ENCODE measurements around the gene SMARCA2. TPM values are rescaled to one million over a fixed set of nuclear protein-coding genes. Genes with fewer than 3 reads are reported as not detected.
A peak's percentile ranks its signal among the peaks of the same experiment; 100 is the strongest.

SMARCA2 gene
- polyA plus RNA-seq (ENCODE audit: insufficient read length): 82.5 TPM

DNA sequence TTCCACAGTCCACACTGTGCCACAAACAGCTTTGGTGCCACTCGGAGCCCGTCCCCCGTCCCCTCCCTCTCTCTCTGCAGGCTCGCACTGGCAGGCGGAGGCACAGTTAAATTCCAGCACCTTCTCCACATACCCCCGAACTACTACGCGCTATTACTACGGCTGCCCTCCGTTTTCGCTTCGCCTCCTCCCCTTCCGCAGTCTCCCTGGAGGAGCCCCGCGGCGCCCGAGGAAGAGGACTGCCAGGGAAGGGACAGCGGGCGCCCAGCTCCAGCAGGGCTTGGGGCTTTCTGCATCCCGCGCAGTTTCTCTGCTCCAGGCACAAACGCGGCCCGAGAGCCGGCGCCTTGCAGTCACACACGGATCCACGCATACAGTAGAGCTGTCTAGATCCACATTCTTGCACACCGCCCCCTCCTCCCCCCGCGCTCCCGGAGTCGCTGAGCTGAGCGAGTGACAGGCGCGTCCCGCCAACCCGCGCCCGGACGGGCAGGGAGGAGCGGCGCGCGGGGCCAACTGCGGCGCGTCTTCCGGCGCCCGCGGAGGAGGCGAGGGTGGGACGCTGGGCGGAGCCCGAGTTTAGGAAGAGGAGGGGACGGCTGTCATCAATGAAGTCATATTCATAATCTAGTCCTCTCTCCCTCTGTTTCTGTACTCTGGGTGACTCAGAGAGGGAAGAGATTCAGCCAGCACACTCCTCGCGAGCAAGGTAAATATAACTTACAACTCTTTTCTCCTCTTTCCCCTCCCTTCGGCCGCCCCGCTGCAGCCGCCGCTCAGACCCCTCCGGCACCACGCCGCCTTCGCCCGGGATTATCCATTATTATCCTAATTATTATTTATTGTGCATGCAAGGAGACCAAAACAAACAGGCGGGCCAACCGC is at the start of gene SMARCA2:
Gene SMARCA2, plus strand, starts transcription at position 652 of the 885 bp plus-strand sequence. CDS start 13,676 bp downstream, outside the sequence.
- peak; percentile 99 for DNase-seq

GRCh38 chr9:1966725-1967366 is 48.3 kb upstream of the SMARCA2 start:
- DNase-seq: no peak

DNA sequence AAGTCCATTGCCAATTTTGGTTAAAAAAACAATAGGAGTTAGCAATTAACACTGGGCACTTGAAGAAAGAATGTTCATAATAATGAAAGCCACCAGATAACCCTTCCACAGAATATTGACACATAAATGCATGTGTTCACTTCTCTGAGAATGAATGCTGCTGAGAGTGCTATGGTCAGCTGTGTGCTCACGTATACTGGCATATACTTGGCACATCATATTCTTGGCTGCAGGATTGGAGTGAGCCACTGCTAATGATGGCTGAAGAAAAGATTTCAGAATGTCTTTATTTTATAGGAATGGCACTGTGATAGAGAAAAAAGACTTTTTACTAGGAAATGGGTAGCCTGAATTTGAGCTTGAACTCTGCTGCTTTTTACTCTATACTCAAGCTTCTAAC is 46.0 kb upstream of the SMARCA2 start:
- DNase-seq: no peak

DNA sequence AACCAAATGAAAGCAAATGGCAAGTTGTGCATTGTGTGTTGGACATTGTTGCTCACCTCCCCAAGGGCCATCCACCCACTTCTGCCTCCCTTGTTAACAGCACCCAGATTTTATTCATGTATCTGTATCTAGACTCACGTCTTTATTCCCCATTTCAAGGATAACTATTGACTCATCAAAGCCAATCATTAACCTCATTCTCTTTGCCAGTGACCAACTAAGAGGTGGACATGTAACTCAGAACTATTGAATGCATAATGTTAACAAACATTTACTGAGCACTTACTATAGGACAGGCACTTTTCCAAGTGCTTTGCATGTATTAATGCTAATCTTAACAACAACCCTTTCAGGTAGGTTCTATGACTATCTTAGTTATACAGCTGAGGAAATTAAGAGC is 45.2 kb upstream of the SMARCA2 start:
- DNase-seq: no peak

- DNase-seq: no peak
These were observed 42.5 kb upstream of the SMARCA2 start for GRCh38 chr9:1972672-1973071.

- no peak for DNase-seq
These were observed 38.1 kb upstream of the SMARCA2 start for GRCh38 chr9:1977026-1977425.

- DNase-seq: no peak
These were observed 36.2 kb upstream of the SMARCA2 start for GRCh38 chr9:1978941-1979340.

GRCh38 chr9:1979741-1980367 is 35.3 kb upstream of the SMARCA2 start:
- DNase-seq: peak; percentile 72

- no peak for DNase-seq
These were observed 34.8 kb upstream of the SMARCA2 start for GRCh38 chr9:1980387-1980786.

DNA sequence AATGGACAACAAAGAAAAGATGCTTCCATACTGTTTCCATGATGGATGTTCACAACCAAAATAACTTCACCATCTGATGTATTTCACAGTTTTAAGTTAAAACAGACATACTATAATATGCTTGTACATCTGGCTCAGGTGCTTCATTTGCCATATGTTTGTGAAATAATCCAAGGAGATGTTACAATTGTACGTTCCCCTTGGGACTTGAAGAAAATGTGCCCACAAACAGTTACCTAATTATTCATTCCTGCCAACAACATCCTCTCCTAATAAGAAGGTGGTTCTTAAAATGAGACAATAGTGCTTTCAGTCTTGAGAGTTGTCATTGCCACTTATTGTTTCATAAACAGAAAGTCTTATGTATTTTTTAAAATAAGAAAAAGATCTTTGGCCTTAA is 33.1 kb upstream of the SMARCA2 start:
- DNase-seq: no peak

DNA sequence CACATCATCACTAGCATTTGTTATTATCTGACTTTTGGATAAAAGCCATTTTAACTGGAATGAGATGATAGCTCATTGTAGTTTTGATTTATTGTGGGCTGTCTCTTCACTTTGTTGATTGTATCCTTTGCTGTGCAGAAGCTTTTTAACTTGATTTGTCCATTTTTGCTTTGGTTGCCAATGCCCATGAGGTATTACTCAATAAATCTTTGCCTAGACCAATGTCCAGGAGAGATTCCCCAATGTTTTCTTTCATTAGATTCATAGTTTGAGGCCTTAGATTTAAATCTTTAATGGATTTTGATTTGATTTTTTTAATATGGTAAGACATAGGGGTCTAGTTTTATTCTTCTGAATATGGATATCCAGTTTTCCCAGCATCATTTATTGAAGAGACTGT is 28.8 kb upstream of the SMARCA2 start:
- no peak for DNase-seq

- no peak for DNase-seq
These were observed 25.6 kb upstream of the SMARCA2 start for GRCh38 chr9:1989500-1989899.

DNA sequence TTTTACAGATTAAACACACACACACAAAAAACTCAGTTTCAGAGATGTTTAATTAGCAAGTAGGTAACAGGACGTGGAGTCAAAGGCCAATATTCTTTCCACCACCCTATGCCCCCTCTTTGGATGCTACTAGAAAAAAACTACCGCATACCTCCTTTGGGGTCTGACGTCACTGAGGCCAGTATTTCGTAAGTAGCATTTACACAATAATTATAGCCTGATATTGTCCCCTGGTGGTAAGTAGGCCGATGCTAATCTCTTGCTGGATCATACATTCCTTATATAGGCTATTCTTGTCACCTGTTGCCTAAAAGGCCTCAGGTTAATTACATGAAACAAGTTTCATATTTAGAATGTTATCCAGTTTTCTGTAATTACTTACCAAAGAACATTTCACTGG is 21.0 kb upstream of the SMARCA2 start:
- DNase-seq: no peak

GRCh38 chr9:1995084-1995483 is 20.1 kb upstream of the SMARCA2 start:
- no peak for DNase-seq

- DNase-seq: no peak
These were observed 19.0 kb upstream of the SMARCA2 start for GRCh38 chr9:1996156-1996555.

- no peak for DNase-seq
These were observed 17.5 kb upstream of the SMARCA2 start for GRCh38 chr9:1997646-1998045.

DNA sequence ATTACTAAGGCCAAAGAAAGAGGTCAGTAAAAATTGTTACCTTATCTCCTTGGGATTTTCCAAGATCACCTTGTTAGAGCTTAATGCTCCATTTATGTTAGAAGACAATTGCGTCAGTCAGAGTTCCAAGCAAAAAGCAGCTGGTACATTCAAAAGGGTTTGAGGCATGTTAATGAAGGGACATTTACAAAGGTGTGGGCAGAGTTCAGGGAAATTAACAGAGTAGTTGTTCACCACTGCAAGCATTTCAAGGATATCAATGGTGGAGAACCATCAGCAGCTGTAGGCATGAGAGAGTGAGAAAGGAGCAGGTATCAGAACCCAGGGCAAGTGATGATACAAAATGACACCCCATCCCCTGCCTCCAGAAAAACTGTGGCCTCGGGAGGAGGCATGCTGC is 17.0 kb upstream of the SMARCA2 start:
- DNase-seq: no peak

- no peak for DNase-seq
These were observed 14.8 kb upstream of the SMARCA2 start for GRCh38 chr9:2000314-2000713.

- no peak for DNase-seq
These were observed 6.8 kb upstream of the SMARCA2 start for GRCh38 chr9:2008372-2008771.

DNA sequence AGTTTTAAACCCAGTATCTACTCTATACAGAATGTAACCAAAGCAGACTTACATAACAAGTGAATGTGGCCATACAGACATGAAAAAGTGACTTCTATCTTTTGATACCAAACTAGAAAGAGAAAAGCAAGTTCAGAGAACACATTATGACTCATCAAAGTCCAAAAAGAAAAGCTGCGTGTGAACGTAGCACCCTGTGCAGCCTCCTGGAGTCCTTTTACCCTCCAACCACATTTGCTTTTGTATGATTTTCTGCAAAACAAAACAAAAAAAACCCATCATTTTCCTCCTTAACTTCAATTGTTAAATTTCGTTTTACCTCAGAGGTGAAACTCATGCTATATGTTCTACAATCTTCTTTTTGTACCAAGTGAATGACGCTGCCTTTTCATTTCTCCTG is 2.8 kb upstream of the SMARCA2 start:
- no peak for DNase-seq

GRCh38 chr9:2013743-2014475 is 1.2 kb upstream of the SMARCA2 start:
- peak; percentile 32 for DNase-seq

GRCh38 chr9:2015581-2016407 is 647 bp downstream of the SMARCA2 start:
- peak; percentile 66 for DNase-seq
